ENCODE data around the gene SPEN. TPM values are rescaled to one million over a fixed set of nuclear protein-coding genes. Genes with fewer than 3 reads are reported as not detected.

The SPEN gene
- total and polyA plus RNA-seq, 2 of the 13 experiments (the other 11 are each of a cell fraction or from before 2014, with no cell fraction given): 4.8 to 14.0 TPM

DNA sequence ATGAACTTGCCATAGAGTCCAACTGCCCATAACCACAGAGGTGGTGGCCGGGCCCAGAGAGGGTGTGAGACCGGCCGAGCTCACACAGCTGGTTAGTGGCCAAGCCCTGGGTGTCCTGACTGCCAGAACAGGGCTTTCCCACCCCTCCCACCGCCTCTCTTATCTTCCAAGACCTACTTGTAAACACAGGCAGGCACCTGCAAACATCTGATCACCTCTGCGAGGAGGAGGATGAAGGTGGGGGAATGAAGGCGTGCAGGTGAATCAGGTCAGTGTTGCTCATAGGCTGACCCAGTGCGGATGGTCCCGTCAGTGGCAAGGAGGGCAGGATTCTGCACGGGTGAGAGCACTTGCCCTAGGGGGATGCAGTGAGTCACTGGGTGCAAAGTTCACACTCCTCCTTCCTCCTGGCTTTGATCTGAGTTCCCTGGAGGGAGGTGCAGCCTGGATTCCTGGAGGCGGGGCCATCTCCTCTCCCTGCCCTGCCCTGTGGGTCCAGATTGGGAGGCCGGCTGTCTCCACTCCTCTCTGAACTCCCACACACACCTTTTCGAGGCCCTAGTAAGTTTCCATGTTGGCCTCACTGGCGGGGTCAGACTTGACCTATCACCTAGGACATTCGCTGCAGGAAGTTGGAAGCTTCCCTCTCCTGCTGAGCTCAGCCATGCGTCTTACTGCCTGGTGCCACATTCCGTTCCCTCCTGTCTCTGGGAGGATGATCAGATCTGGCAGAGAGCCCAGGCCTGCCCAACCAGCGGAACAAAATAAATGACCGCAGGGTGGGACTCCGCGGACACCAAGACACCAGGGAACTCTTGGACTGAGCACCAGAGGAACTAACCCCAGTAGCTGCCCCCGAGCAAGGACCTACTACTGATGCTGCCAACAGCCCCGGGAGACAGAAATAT lies 47.3 kb upstream of the SPEN start (continued):
- TF ChIP-seq MNT (IDR thresholded peaks at IDR 0.05): no peak
- no peak for TF ChIP-seq ZMAT5 (CRISPR knock-in tag; IDR thresholded peaks at IDR 0.05; ENCODE audit: borderline replicate concordance, low read depth)
- TF ChIP-seq SIN3A (IDR thresholded peaks at IDR 0.05; ENCODE audit: borderline replicate concordance, low read depth, low read length): peak; percentile 64; the same call in 1 of the 2 replicates
- TF ChIP-seq ZNF101 (CRISPR knock-in tag; IDR thresholded peaks at IDR 0.05; ENCODE audit: borderline replicate concordance, low read depth): no peak
- TF ChIP-seq BCL6 (CRISPR knock-in tag; IDR thresholded peaks at IDR 0.05): peak; percentile 79
- TF ChIP-seq ZSCAN5A (CRISPR knock-in tag; IDR thresholded peaks at IDR 0.05; ENCODE audit: borderline replicate concordance): peak; percentile 51; the same call in 1 of the 2 replicates
- TF ChIP-seq RBM22 (optimal IDR thresholded peaks at IDR 0.05; ENCODE audit: low read length): no peak
- TF ChIP-seq ZNF556 (CRISPR knock-in tag; IDR thresholded peaks at IDR 0.05; ENCODE audit: borderline replicate concordance): peak; percentile 15; the same call in 1 of the 2 replicates
- TF ChIP-seq ZC3H4 (CRISPR knock-in tag; IDR thresholded peaks at IDR 0.05; ENCODE audit: borderline replicate concordance): no peak
- TF ChIP-seq ELF3 (CRISPR knock-in tag; IDR thresholded peaks at IDR 0.05): peak; percentile 93
- TF ChIP-seq ZFP36L1 (CRISPR knock-in tag; IDR thresholded peaks at IDR 0.05): no peak
- peak; percentile 57 for TF ChIP-seq ZGPAT (CRISPR knock-in tag; IDR thresholded peaks at IDR 0.05)
- TF ChIP-seq MYC (CRISPR knock-in tag; IDR thresholded peaks at IDR 0.05; ENCODE audit: borderline replicate concordance): peak; percentile 77
- 0 out of 2 replicates have a peak, but pooled peaks have one; percentile 51 for TF ChIP-seq ZNF124 (CRISPR knock-in tag; IDR thresholded peaks at IDR 0.05)
- no peak for TF ChIP-seq SCMH1 (CRISPR knock-in tag; IDR thresholded peaks at IDR 0.05; ENCODE audit: borderline replicate concordance)
- no peak for TF ChIP-seq CENPX (CRISPR knock-in tag; IDR thresholded peaks at IDR 0.05)
- TF ChIP-seq, protein P1, sequence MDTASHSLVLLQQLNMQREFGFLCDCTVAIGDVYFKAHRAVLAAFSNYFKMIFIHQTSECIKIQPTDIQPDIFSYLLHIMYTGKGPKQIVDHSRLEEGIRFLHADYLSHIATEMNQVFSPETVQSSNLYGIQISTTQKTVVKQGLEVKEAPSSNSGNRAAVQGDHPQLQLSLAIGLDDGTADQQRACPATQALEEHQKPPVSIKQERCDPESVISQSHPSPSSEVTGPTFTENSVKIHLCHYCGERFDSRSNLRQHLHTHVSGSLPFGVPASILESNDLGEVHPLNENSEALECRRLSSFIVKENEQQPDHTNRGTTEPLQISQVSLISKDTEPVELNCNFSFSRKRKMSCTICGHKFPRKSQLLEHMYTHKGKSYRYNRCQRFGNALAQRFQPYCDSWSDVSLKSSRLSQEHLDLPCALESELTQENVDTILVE (CRISPR knock-in tag; IDR thresholded peaks at IDR 0.05): no peak; the same call in 1 of the 2 replicates
- 0 out of 2 replicates have a peak, but pooled peaks have one; percentile 47 for TF ChIP-seq ARID2 (CRISPR knock-in tag; IDR thresholded peaks at IDR 0.05; ENCODE audit: borderline replicate concordance)
- TF ChIP-seq ZNF614 (CRISPR knock-in tag; IDR thresholded peaks at IDR 0.05; ENCODE audit: borderline replicate concordance): peak; percentile 66; the same call in 1 of the 2 replicates
- TF ChIP-seq ZNF850 (CRISPR knock-in tag; conservative IDR thresholded peaks at IDR 0.05): no peak
- peak; percentile 61; the same call in 1 of the 2 replicates for TF ChIP-seq HNRNPL (IDR thresholded peaks at IDR 0.05; ENCODE audit: low read depth, low read length)
